ENCODE data around the gene PFKL.

The PFKL gene

GRCh38 chr21:44331209-44331608, 31.4 kb downstream of the PFKL start:
- no peak for FAIRE-seq
- TF ChIP-seq POLR2A (IDR thresholded peaks at IDR 0.05; ENCODE audit: low read depth, low read length) (no peak; the same call in 1 of the 2 replicates), POLR2AphosphoS5 (IDR thresholded peaks at IDR 0.05; ENCODE audit: low read depth, low read length) (peak; percentile 28; the same call in 1 of the 2 replicates), POU2F2 (IDR thresholded peaks at IDR 0.05; ENCODE audit: low read depth, low read length) (no peak), SPI1 (IDR thresholded peaks at IDR 0.05; ENCODE audit: low read depth, low read length) (no peak), TAF1 (IDR thresholded peaks at IDR 0.05; ENCODE audit: low read depth, low read length) (no peak)

GRCh38 chr21:44331650-44332307, 31.9 kb downstream of the PFKL start:
- no peak for FAIRE-seq
- no peak for DNase-seq (ENCODE audit: insufficient read length, low spot score)
- TF ChIP-seq PAX5 (IDR thresholded peaks at IDR 0.05; ENCODE audit: insufficient read depth, low read length, severe bottlenecking) (no peak), POU2F2 (IDR thresholded peaks at IDR 0.05; ENCODE audit: low read depth, low read length) (no peak), SPI1 (IDR thresholded peaks at IDR 0.05; ENCODE audit: low read depth, low read length) (no peak), POLR2A (IDR thresholded peaks at IDR 0.05; ENCODE audit: low read depth, low read length) (no peak), POLR2AphosphoS5 (IDR thresholded peaks at IDR 0.05; ENCODE audit: low read depth, low read length) (peak; percentile 48), TAF1 (IDR thresholded peaks at IDR 0.05; ENCODE audit: low read depth, low read length) (no peak)

More at GRCh38 chr21:44331209-44331608, 31.4 kb downstream of the PFKL start:
- DNase-seq (ENCODE audit: insufficient read length, low spot score), result no peak

- FAIRE-seq (no peak), DNase-seq (ENCODE audit: insufficient read length, low spot score) (no peak)
- TF ChIP-seq POLR2AphosphoS5 (IDR thresholded peaks at IDR 0.05; ENCODE audit: low read depth, low read length) (no peak), SPI1 (IDR thresholded peaks at IDR 0.05; ENCODE audit: low read depth, low read length) (no peak), PAX5 (IDR thresholded peaks at IDR 0.05; ENCODE audit: insufficient read depth, low read length, severe bottlenecking) (no peak), POLR2A (IDR thresholded peaks at IDR 0.05; ENCODE audit: low read depth, low read length) (no peak), POU2F2 (IDR thresholded peaks at IDR 0.05; ENCODE audit: low read depth, low read length) (no peak), TAF1 (IDR thresholded peaks at IDR 0.05; ENCODE audit: low read depth, low read length) (no peak)
These were observed 32.5 kb downstream of the PFKL start for GRCh38 chr21:44332383-44332782.

GRCh38 chr21:44332965-44333364, 33.1 kb downstream of the PFKL start:
- no peak for DNase-seq (ENCODE audit: insufficient read length, low spot score)
- TF ChIP-seq POLR2AphosphoS5 (IDR thresholded peaks at IDR 0.05; ENCODE audit: low read depth, low read length) (peak; percentile 13; the same call in 1 of the 2 replicates), POLR2A (IDR thresholded peaks at IDR 0.05; ENCODE audit: low read depth, low read length) (no peak), PAX5 (IDR thresholded peaks at IDR 0.05; ENCODE audit: insufficient read depth, low read length, severe bottlenecking) (no peak)
- no peak for FAIRE-seq

GRCh38 chr21:44333509-44334328, 33.9 kb downstream of the PFKL start:
- DNase-seq (ENCODE audit: insufficient read length, low spot score), result no peak
- TF ChIP-seq TAF1 (IDR thresholded peaks at IDR 0.05; ENCODE audit: low read depth, low read length), result no peak
- TF ChIP-seq PAX5 (IDR thresholded peaks at IDR 0.05; ENCODE audit: insufficient read depth, low read length, severe bottlenecking), result no peak
- TF ChIP-seq POLR2AphosphoS5 (IDR thresholded peaks at IDR 0.05; ENCODE audit: low read depth, low read length), result no peak
- no peak; the same call in 1 of the 2 replicates for TF ChIP-seq POLR2A (IDR thresholded peaks at IDR 0.05; ENCODE audit: low read depth, low read length)
- TF ChIP-seq SPI1 (IDR thresholded peaks at IDR 0.05; ENCODE audit: low read depth, low read length), result no peak
- no peak for TF ChIP-seq POU2F2 (IDR thresholded peaks at IDR 0.05; ENCODE audit: low read depth, low read length)
- no peak for FAIRE-seq

- no peak for FAIRE-seq
- TF ChIP-seq POLR2AphosphoS5 (IDR thresholded peaks at IDR 0.05; ENCODE audit: low read depth, low read length) (no peak; the same call in 1 of the 2 replicates), TAF1 (IDR thresholded peaks at IDR 0.05; ENCODE audit: low read depth, low read length) (no peak)
- no peak for DNase-seq (ENCODE audit: insufficient read length, low spot score)
These were observed 34.6 kb downstream of the PFKL start for GRCh38 chr21:44334329-44335030.

- no peak for DNase-seq (ENCODE audit: insufficient read length, low spot score)
- no peak for FAIRE-seq
- TF ChIP-seq PAX5 (IDR thresholded peaks at IDR 0.05; ENCODE audit: insufficient read depth, low read length, severe bottlenecking) (no peak), TAF1 (IDR thresholded peaks at IDR 0.05; ENCODE audit: low read depth, low read length) (no peak), POU2F2 (IDR thresholded peaks at IDR 0.05; ENCODE audit: low read depth, low read length) (no peak)
These were observed 35.6 kb downstream of the PFKL start for GRCh38 chr21:44335266-44336059.

GRCh38 chr21:44337449-44337848, 37.6 kb downstream of the PFKL start:
- no peak for FAIRE-seq
- no peak for TF ChIP-seq POU2F2 (IDR thresholded peaks at IDR 0.05; ENCODE audit: low read depth, low read length)
- TF ChIP-seq SPI1 (IDR thresholded peaks at IDR 0.05; ENCODE audit: low read depth, low read length), result no peak
- no peak for TF ChIP-seq POLR2AphosphoS5 (IDR thresholded peaks at IDR 0.05; ENCODE audit: low read depth, low read length)
- no peak for TF ChIP-seq PAX5 (IDR thresholded peaks at IDR 0.05; ENCODE audit: insufficient read depth, low read length, severe bottlenecking)
- no peak for TF ChIP-seq POLR2A (IDR thresholded peaks at IDR 0.05; ENCODE audit: low read depth, low read length)
- TF ChIP-seq TAF1 (IDR thresholded peaks at IDR 0.05; ENCODE audit: low read depth, low read length), result no peak
- no peak for DNase-seq (ENCODE audit: insufficient read length, low spot score)

Data from GM12891 (cell line).